Activated CD8-positive, alpha-beta memory T cell treated with anti-CD3 and anti-CD28 coated beads, Interleukin-2, amount 10 ng/mL, durations not matched to agents 7 days and 5 days (primary cell): ENCODE results near the gene HECTD4. TPM values are rescaled to one million over a fixed set of nuclear protein-coding genes. Genes with fewer than 3 reads are reported as not detected.
"Not testable (repeated sequence)": the region's sequence is repeated elsewhere in the genome, so short reads cannot be mapped to it uniquely, and the experiment has no call there.

Experiments
- ATAC-seq: fragments of 150-1000 bp; cut with Tn5 transposase; one replicate; pipeline ENCODE4 v1.10.0; 2021; ENCODE audit warnings: moderate library complexity
- CTCF ChIA-PET: fragments of 350-600 bp; sonication (Branson Sonifier 250); formaldehyde crosslinking; loops from one replicate; lab custom pipeline; 2021; ENCODE audit warnings: antibody characterized with exemption; lab: Charles Lee
- DNase-seq: peaks from one replicate; pipeline ENCODE4 v3.0.0-alpha.2; 2020
- H3K27ac Mint-ChIP-seq: one replicate; pipeline ENCODE4 v1.8.0; 2021; ENCODE audit warnings: mild to moderate bottlenecking, mixed read lengths
- H3K27me3 Mint-ChIP-seq: one replicate; pipeline ENCODE4 v1.8.0; 2021; ENCODE audit warnings: mixed read lengths
- H3K36me3 Mint-ChIP-seq: one replicate; pipeline ENCODE4 v1.8.0; 2021; ENCODE audit warnings: mild to moderate bottlenecking, mixed read lengths
- H3K4me1 Mint-ChIP-seq: one replicate; pipeline ENCODE4 v1.8.0; 2021; ENCODE audit warnings: mixed read lengths
- H3K4me3 Mint-ChIP-seq: one replicate; pipeline ENCODE4 v1.8.0; 2021; ENCODE audit warnings: mild to moderate bottlenecking, moderate library complexity, mixed read lengths
- H3K9me3 Mint-ChIP-seq: one replicate; pipeline ENCODE4 v1.8.0; 2022; ENCODE audit warnings: low read depth, mixed read lengths
- total RNA-seq, 2 experiments: library from RNA; stranded (reverse); gene quantifications; one replicate each; pipeline ENCODE4 v1.2.3, GENCODE V29; 2021

HECTD4 gene
- total RNA-seq, 2 experiments from 2014 or later = 49.3 to 55.4 TPM

GRCh38 chr12:112244902-112245301, 137.3 kb downstream of the HECTD4 start:
- ATAC-seq, H3K27ac Mint-ChIP-seq, H3K9me3 Mint-ChIP-seq, H3K4me1 Mint-ChIP-seq, H3K4me3 Mint-ChIP-seq, H3K27me3 Mint-ChIP-seq, DNase-seq: not testable (repeated sequence)
- peaks cover 17% of the 10 kb centered on the region for H3K36me3 Mint-ChIP-seq
- CTCF ChIA-PET = interaction anchor here (0.9 to 1.7 kb wide), 2 partner anchors 10 to 11 kb away, joined by 3 to 4 read pairs; no protein-coding TSS in a partner anchor

- no peaks in the 10 kb centered on the region for H3K9me3 Mint-ChIP-seq
- ATAC-seq = no peak
- no peaks in the 10 kb centered on the region for H3K27me3 Mint-ChIP-seq
- no peak overlapping the region for H3K4me3 Mint-ChIP-seq
- CTCF ChIA-PET = interaction anchor here (0.9 to 1.7 kb wide), 4 partner anchors 8 to 35 kb away, joined by 3 to 4 read pairs (median 4); no protein-coding TSS in a partner anchor
- no peak overlapping the region for H3K27ac Mint-ChIP-seq
- peaks cover 2% of the 10 kb centered on the region for H3K4me1 Mint-ChIP-seq
- no peak for DNase-seq
- H3K36me3 Mint-ChIP-seq = peaks cover 19% of the 10 kb centered on the region
Observed at GRCh38 chr12:112243255-112244110, 138.7 kb downstream of the HECTD4 start.

GRCh38 chr12:112241176-112241575, 141.1 kb downstream of the HECTD4 start:
- no peak overlapping the region for H3K27ac Mint-ChIP-seq
- H3K27me3 Mint-ChIP-seq = no peaks in the 10 kb centered on the region
- H3K36me3 Mint-ChIP-seq = peaks cover 19% of the 10 kb centered on the region
- CTCF ChIA-PET = no interaction called here
- no peaks in the 10 kb centered on the region for H3K9me3 Mint-ChIP-seq
- DNase-seq = no peak
- no peak overlapping the region for H3K4me3 Mint-ChIP-seq
- ATAC-seq = no peak
- peaks cover 2% of the 10 kb centered on the region for H3K4me1 Mint-ChIP-seq

- H3K27ac Mint-ChIP-seq = peak overlapping the region; percentile 59
- no peaks in the 10 kb centered on the region for H3K27me3 Mint-ChIP-seq
- no peak for ATAC-seq
- H3K36me3 Mint-ChIP-seq = peaks cover 23% of the 10 kb centered on the region
- CTCF ChIA-PET = no interaction called here
- H3K4me1 Mint-ChIP-seq = peaks cover 2% of the 10 kb centered on the region
- no peak overlapping the region for H3K4me3 Mint-ChIP-seq
- no peak for DNase-seq
- H3K9me3 Mint-ChIP-seq = no peaks in the 10 kb centered on the region
Observed at GRCh38 chr12:112239881-112240280, 142.3 kb downstream of the HECTD4 start.

- H3K27ac Mint-ChIP-seq = no peak overlapping the region
Observed at GRCh38 chr12:112239020-112239419, 143.2 kb downstream of the HECTD4 start.

GRCh38 chr12:112238441-112238840, 143.8 kb downstream of the HECTD4 start:
- H3K36me3 Mint-ChIP-seq = peaks cover 17% of the 10 kb centered on the region
- no peak overlapping the region for H3K27ac Mint-ChIP-seq
- no peaks in the 10 kb centered on the region for H3K9me3 Mint-ChIP-seq
- CTCF ChIA-PET = no interaction called here
- no peaks in the 10 kb centered on the region for H3K27me3 Mint-ChIP-seq
- no peak overlapping the region for H3K4me3 Mint-ChIP-seq
- ATAC-seq (no peak), DNase-seq (no peak)
- peaks cover 2% of the 10 kb centered on the region for H3K4me1 Mint-ChIP-seq

More at GRCh38 chr12:112239020-112239419, 143.2 kb downstream of the HECTD4 start:
- no peaks in the 10 kb centered on the region for H3K9me3 Mint-ChIP-seq
- H3K36me3 Mint-ChIP-seq = peaks cover 19% of the 10 kb centered on the region
- no peak overlapping the region for H3K4me3 Mint-ChIP-seq
- ATAC-seq (no peak), DNase-seq (no peak)
- H3K27me3 Mint-ChIP-seq = no peaks in the 10 kb centered on the region
- CTCF ChIA-PET = no interaction called here
- peaks cover 2% of the 10 kb centered on the region for H3K4me1 Mint-ChIP-seq

GRCh38 chr12:112236786-112237185, 145.4 kb downstream of the HECTD4 start:
- Mint-ChIP-seq H3K9me3 (no peaks in the 10 kb centered on the region), H3K4me3 (no peak overlapping the region), H3K4me1 (peaks cover 2% of the 10 kb centered on the region), H3K27ac (no peak overlapping the region), H3K27me3 (no peaks in the 10 kb centered on the region), H3K36me3 (peaks cover 12% of the 10 kb centered on the region)
- ATAC-seq = no peak
- DNase-seq = no peak
- CTCF ChIA-PET = no interaction called here

GRCh38 chr12:112236386-112236785, 145.8 kb downstream of the HECTD4 start:
- H3K36me3 Mint-ChIP-seq = peaks cover 11% of the 10 kb centered on the region
- ATAC-seq = no peak
- no peak overlapping the region for H3K27ac Mint-ChIP-seq

GRCh38 chr12:112234303-112234702, 147.9 kb downstream of the HECTD4 start:
- H3K4me3 Mint-ChIP-seq = no peak overlapping the region
- DNase-seq (no peak), ATAC-seq (no peak)
- H3K27ac Mint-ChIP-seq = no peak overlapping the region
- H3K9me3 Mint-ChIP-seq = no peaks in the 10 kb centered on the region
- H3K27me3 Mint-ChIP-seq = no peaks in the 10 kb centered on the region
- H3K36me3 Mint-ChIP-seq = peaks cover 11% of the 10 kb centered on the region
- CTCF ChIA-PET = no interaction called here
- no peaks in the 10 kb centered on the region for H3K4me1 Mint-ChIP-seq

More at GRCh38 chr12:112236386-112236785, 145.8 kb downstream of the HECTD4 start:
- Mint-ChIP-seq H3K9me3 (no peaks in the 10 kb centered on the region), H3K4me3 (no peak overlapping the region), H3K4me1 (peaks cover 2% of the 10 kb centered on the region), H3K27me3 (no peaks in the 10 kb centered on the region)
- DNase-seq = no peak
- CTCF ChIA-PET = no interaction called here

GRCh38 chr12:112233242-112233641, 149.0 kb downstream of the HECTD4 start:
- Mint-ChIP-seq H3K4me3 (no peak overlapping the region), H3K27me3 (no peaks in the 10 kb centered on the region), H3K9me3 (no peaks in the 10 kb centered on the region), H3K36me3 (peaks cover 9% of the 10 kb centered on the region), H3K27ac (no peak overlapping the region), H3K4me1 (no peaks in the 10 kb centered on the region)
- CTCF ChIA-PET = no interaction called here
- ATAC-seq (no peak), DNase-seq (no peak)

GRCh38 chr12:112230136-112230535, 152.1 kb downstream of the HECTD4 start:
- CTCF ChIA-PET = interaction anchor here (0.6 kb wide), 1 partner anchor 88 kb away, joined by 3 read pairs; no protein-coding TSS in a partner anchor
- DNase-seq (no peak), ATAC-seq (no peak)
- no peak overlapping the region for H3K27ac Mint-ChIP-seq
- H3K4me3 Mint-ChIP-seq = no peak overlapping the region
- peaks cover 13% of the 10 kb centered on the region for H3K36me3 Mint-ChIP-seq
- no peaks in the 10 kb centered on the region for H3K27me3 Mint-ChIP-seq
- no peaks in the 10 kb centered on the region for H3K4me1 Mint-ChIP-seq
- no peaks in the 10 kb centered on the region for H3K9me3 Mint-ChIP-seq

GRCh38 chr12:112226768-112227167, 155.5 kb downstream of the HECTD4 start:
- Mint-ChIP-seq H3K36me3 (peaks cover 7% of the 10 kb centered on the region), H3K27ac (peak overlapping the region; percentile 30)

GRCh38 chr12:112220628-112221027, 161.6 kb downstream of the HECTD4 start:
- H3K9me3 Mint-ChIP-seq, DNase-seq, H3K4me1 Mint-ChIP-seq, H3K27ac Mint-ChIP-seq, ATAC-seq, CTCF ChIA-PET, H3K27me3 Mint-ChIP-seq, H3K36me3 Mint-ChIP-seq, H3K4me3 Mint-ChIP-seq: not testable (repeated sequence)

More at GRCh38 chr12:112226768-112227167, 155.5 kb downstream of the HECTD4 start:
- no peaks in the 10 kb centered on the region for H3K27me3 Mint-ChIP-seq
- no peak overlapping the region for H3K4me3 Mint-ChIP-seq
- ATAC-seq (no peak), DNase-seq (no peak)
- CTCF ChIA-PET = no interaction called here
- no peaks in the 10 kb centered on the region for H3K4me1 Mint-ChIP-seq
- H3K9me3 Mint-ChIP-seq = no peaks in the 10 kb centered on the region

- H3K27me3 Mint-ChIP-seq = no peaks in the 10 kb centered on the region
Observed at GRCh38 chr12:112219195-112219594, 163.0 kb downstream of the HECTD4 start.

More at GRCh38 chr12:112219195-112219594, 163.0 kb downstream of the HECTD4 start:
- DNase-seq = no peak
- Mint-ChIP-seq H3K4me3 (no peak overlapping the region), H3K4me1 (no peaks in the 10 kb centered on the region), H3K27ac (no peak overlapping the region), H3K36me3 (peaks cover 7% of the 10 kb centered on the region), H3K9me3 (no peaks in the 10 kb centered on the region)
- CTCF ChIA-PET = no interaction called here
- no peak for ATAC-seq
